Activated T-cell treated with anti-CD3 and anti-CD28 coated beads for 4 hours (primary cell): ENCODE results near the gene CCDC93.

Experiments
- DNase-seq: peaks from one replicate; pipeline ENCODE4 v3.0.0-alpha.2; 2020

CCDC93 gene

DNA sequence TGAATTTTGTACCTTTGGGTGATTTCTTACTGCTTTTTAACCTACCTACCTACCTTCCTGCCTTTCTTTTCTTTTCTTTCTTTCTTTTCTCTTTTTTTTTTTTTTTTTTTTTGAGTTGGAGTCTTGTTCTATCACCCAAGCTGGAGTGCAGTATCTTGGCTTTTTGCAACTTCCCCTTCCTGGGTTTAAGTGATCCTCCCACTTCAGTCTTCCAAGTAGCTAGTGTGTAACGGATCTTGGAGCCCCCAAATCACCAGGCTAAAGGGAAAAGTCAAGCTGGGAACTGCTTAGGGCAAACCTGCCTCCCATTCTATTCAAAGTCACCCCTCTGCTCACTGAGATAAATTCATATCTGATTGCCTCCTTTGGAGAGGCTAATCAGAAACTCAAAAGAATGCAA is 138.1 kb downstream of the CCDC93 start:
- DNase-seq = no peak
